GM21526 (cell line): Measurements from ENCODE around the gene MFNG.
"Not testable (repeated sequence)": the region's sequence is repeated elsewhere in the genome, so short reads cannot be mapped to it uniquely, and the experiment has no call there.

Source experiments
- ATAC-seq: cut with Tn5 transposase; IDR thresholded peaks from one replicate; pipeline ENCODE4 v1.9.1; 2021; ENCODE audit warnings: moderate library complexity; ENCODE audit not compliant: unreplicated experiment, low FRiP score

Gene MFNG

GRCh38 chr22:37476389-37477329 lies 9.5 kb downstream of the MFNG start:
- ATAC-seq: no peak

GRCh38 chr22:37474447-37475090 lies 11.6 kb downstream of the MFNG start:
- ATAC-seq: no peak

GRCh38 chr22:37473437-37473946 lies 12.7 kb downstream of the MFNG start:
- no peak for ATAC-seq

- no peak for ATAC-seq
Measured at GRCh38 chr22:37472418-37473006, 13.7 kb downstream of the MFNG start.

- no peak for ATAC-seq
Measured at GRCh38 chr22:37471727-37472417, 14.3 kb downstream of the MFNG start.

GRCh38 chr22:37470087-37470445 lies 16.1 kb downstream of the MFNG start:
- ATAC-seq: no peak

- no peak for ATAC-seq
Measured at GRCh38 chr22:37469416-37470086, 16.6 kb downstream of the MFNG start.

GRCh38 chr22:37468201-37468695 lies 17.9 kb downstream of the MFNG start:
- not testable (repeated sequence) for ATAC-seq

GRCh38 chr22:37467391-37467955 lies 18.7 kb downstream of the MFNG start:
- ATAC-seq: no peak

- no peak for ATAC-seq
Measured at GRCh38 chr22:37464181-37464580, 22.0 kb downstream of the MFNG start.

- no peak for ATAC-seq
Measured at GRCh38 chr22:37462983-37463382, 23.2 kb downstream of the MFNG start.

GRCh38 chr22:37462436-37462835 lies 23.7 kb downstream of the MFNG start:
- no peak for ATAC-seq

GRCh38 chr22:37461961-37462360 lies 24.2 kb downstream of the MFNG start:
- no peak for ATAC-seq

- no peak for ATAC-seq
Measured at GRCh38 chr22:37460684-37461083, 25.5 kb downstream of the MFNG start.

GRCh38 chr22:37459206-37459605 lies 27.0 kb downstream of the MFNG start:
- no peak for ATAC-seq

- no peak for ATAC-seq
Measured at GRCh38 chr22:37457093-37457893, 28.9 kb downstream of the MFNG start.

- no peak for ATAC-seq
Measured at GRCh38 chr22:37456346-37456745, 29.8 kb downstream of the MFNG start.

- no peak for ATAC-seq
Measured at GRCh38 chr22:37455896-37456295, 30.3 kb downstream of the MFNG start.
